Kasumi-1 (cell line): ENCODE results near the gene RNF5.
"Not testable (repeated sequence)": the region's sequence is repeated elsewhere in the genome, so short reads cannot be mapped to it uniquely, and the experiment has no call there.

ENCODE experiments used
- DNase-seq, 2 experiments: peaks; one replicate each; lab custom pipeline; 2025; lab: John Stamatoyannopoulos, UW

Gene RNF5

GRCh38 chr6:32177788-32178546 lies at the start of gene RNF5:
RNF5 (plus strand) TSS chr6:32178405; CDS start chr6:32178512, 107 bp downstream.
- DNase-seq, result peak; percentile 100

GRCh38 chr6:32128751-32129296 lies 49.4 kb upstream of the RNF5 start:
- no peak for DNase-seq

- no peak for DNase-seq
Measured at GRCh38 chr6:32129297-32130088, 48.7 kb upstream of the RNF5 start.

GRCh38 chr6:32131439-32131948 lies 46.7 kb upstream of the RNF5 start:
- DNase-seq, result no peak

- no peak for DNase-seq
Measured at GRCh38 chr6:32132110-32132509, 46.1 kb upstream of the RNF5 start.

- no peak for DNase-seq
Measured at GRCh38 chr6:32133786-32134185, 44.4 kb upstream of the RNF5 start.

- no peak for DNase-seq
Measured at GRCh38 chr6:32137454-32137853, 40.8 kb upstream of the RNF5 start.

- no peak for DNase-seq
Measured at GRCh38 chr6:32139590-32139989, 38.6 kb upstream of the RNF5 start.

- no peak for DNase-seq
Measured at GRCh38 chr6:32140420-32141046, 37.7 kb upstream of the RNF5 start.

GRCh38 chr6:32144238-32144637 lies 34.0 kb upstream of the RNF5 start:
- DNase-seq, result not testable (repeated sequence)

- DNase-seq, result no peak
Measured at GRCh38 chr6:32146287-32146686, 31.9 kb upstream of the RNF5 start.

- no peak for DNase-seq
Measured at GRCh38 chr6:32146687-32147086, 31.5 kb upstream of the RNF5 start.

GRCh38 chr6:32147401-32148132 lies 30.6 kb upstream of the RNF5 start:
- no peak for DNase-seq

GRCh38 chr6:32148289-32149091 lies 29.7 kb upstream of the RNF5 start:
- DNase-seq, result no peak

- DNase-seq, result no peak
Measured at GRCh38 chr6:32149092-32149755, 29.0 kb upstream of the RNF5 start.

- DNase-seq, result no peak
Measured at GRCh38 chr6:32149932-32150870, 28.0 kb upstream of the RNF5 start.

- DNase-seq, result no peak
Measured at GRCh38 chr6:32151181-32151862, 26.9 kb upstream of the RNF5 start.
